ENCODE results near the gene FOSL2. TPM values are rescaled to one million over a fixed set of nuclear protein-coding genes. Genes with fewer than 3 reads are reported as not detected.

FOSL2 gene
- total RNA-seq, 3 donors from 2014 or later: 106 to 116 (median 116) TPM

GRCh38 chr2:28382755-28383154 is 9.9 kb upstream of the FOSL2 start:
- H3K27me3 ChIP-seq: no peaks in the 10 kb centered on the region
- H3K27ac ChIP-seq: no peak overlapping the region
- no peaks in the 10 kb centered on the region for H3K4me1 ChIP-seq
- no peaks in the 10 kb centered on the region for H3K36me3 ChIP-seq
- no peaks in the 10 kb centered on the region for H3K9me3 ChIP-seq
- H3K4me3 ChIP-seq: no peak overlapping the region
- intact Hi-C loops (cut with DNase I; ENCODE audit: low total_unique reads): no loop called here
- no peak for DNase-seq (ENCODE audit: low spot score in 2 of 2)
- no peak for TF ChIP-seq POLR2A (IDR thresholded peaks at IDR 0.05)
- no peak for TF ChIP-seq POLR2AphosphoS5 (IDR thresholded peaks at IDR 0.05)
- TF ChIP-seq CTCF (IDR thresholded peaks at IDR 0.05): no peak

- TF ChIP-seq POLR2A (IDR thresholded peaks at IDR 0.05) (no peak), CTCF (IDR thresholded peaks at IDR 0.05) (no peak), POLR2AphosphoS5 (IDR thresholded peaks at IDR 0.05) (no peak)
- Histone ChIP-seq H3K4me3 (no peak overlapping the region), H3K27me3 (no peaks in the 10 kb centered on the region), H3K4me1 (peaks cover 0 to 5% of the 10 kb centered on the region in 2 donors), H3K36me3 (no peaks in the 10 kb centered on the region), H3K9me3 (no peaks in the 10 kb centered on the region), H3K27ac (no peak overlapping the region)
- DNase-seq (ENCODE audit: low spot score in 2 of 2): no peak
- intact Hi-C loops (cut with DNase I; ENCODE audit: low total_unique reads): no loop called here
Measured at GRCh38 chr2:28387082-28387960, 5.3 kb upstream of the FOSL2 start.

GRCh38 chr2:28389399-28390240 is 3.0 kb upstream of the FOSL2 start:
- H3K27ac ChIP-seq: peak overlapping the region; percentile 100
- intact Hi-C loops (cut with DNase I; ENCODE audit: low total_unique reads): loop anchor here (2.0 kb wide), 1 partner anchor 501 kb away; no protein-coding TSS in a partner anchor
- H3K27me3 ChIP-seq: no peaks in the 10 kb centered on the region
- H3K9me3 ChIP-seq: no peaks in the 10 kb centered on the region
- no peak for TF ChIP-seq CTCF (IDR thresholded peaks at IDR 0.05)
- no peak for TF ChIP-seq POLR2AphosphoS5 (IDR thresholded peaks at IDR 0.05)
- TF ChIP-seq POLR2A (IDR thresholded peaks at IDR 0.05): no peak
- H3K36me3 ChIP-seq: no peaks in the 10 kb centered on the region
- no peak for DNase-seq (ENCODE audit: low spot score in 2 of 2)
- peak overlapping the region; percentile 74 to 92 (median 92) for H3K4me3 ChIP-seq
- peaks cover 0 to 5% of the 10 kb centered on the region in 2 donors for H3K4me1 ChIP-seq

- Histone ChIP-seq H3K4me1 (peaks cover 0 to 5% of the 10 kb centered on the region in 2 donors), H3K4me3 (peak overlapping the region; percentile 74 to 92 (median 92)), H3K36me3 (no peaks in the 10 kb centered on the region), H3K27me3 (no peaks in the 10 kb centered on the region), H3K27ac (peak overlapping the region; percentile 100), H3K9me3 (no peaks in the 10 kb centered on the region)
- DNase-seq (ENCODE audit: low spot score in 2 of 2): peak; percentile 92 to 95
- intact Hi-C loops (cut with DNase I; ENCODE audit: low total_unique reads): loop anchor here (2.0 kb wide), 1 partner anchor 501 kb away; no protein-coding TSS in a partner anchor
- no peak for TF ChIP-seq POLR2A (IDR thresholded peaks at IDR 0.05)
- peak; percentile 59 to 66 (median 66) for TF ChIP-seq POLR2AphosphoS5 (IDR thresholded peaks at IDR 0.05)
- peak; percentile 25 to 68 (median 55) for TF ChIP-seq CTCF (IDR thresholded peaks at IDR 0.05)
Measured at GRCh38 chr2:28390241-28390745, 2.4 kb upstream of the FOSL2 start.

Measured in breast epithelium (tissue), 4 donors.